ENCODE results near the gene GAB2.

Gene GAB2

DNA sequence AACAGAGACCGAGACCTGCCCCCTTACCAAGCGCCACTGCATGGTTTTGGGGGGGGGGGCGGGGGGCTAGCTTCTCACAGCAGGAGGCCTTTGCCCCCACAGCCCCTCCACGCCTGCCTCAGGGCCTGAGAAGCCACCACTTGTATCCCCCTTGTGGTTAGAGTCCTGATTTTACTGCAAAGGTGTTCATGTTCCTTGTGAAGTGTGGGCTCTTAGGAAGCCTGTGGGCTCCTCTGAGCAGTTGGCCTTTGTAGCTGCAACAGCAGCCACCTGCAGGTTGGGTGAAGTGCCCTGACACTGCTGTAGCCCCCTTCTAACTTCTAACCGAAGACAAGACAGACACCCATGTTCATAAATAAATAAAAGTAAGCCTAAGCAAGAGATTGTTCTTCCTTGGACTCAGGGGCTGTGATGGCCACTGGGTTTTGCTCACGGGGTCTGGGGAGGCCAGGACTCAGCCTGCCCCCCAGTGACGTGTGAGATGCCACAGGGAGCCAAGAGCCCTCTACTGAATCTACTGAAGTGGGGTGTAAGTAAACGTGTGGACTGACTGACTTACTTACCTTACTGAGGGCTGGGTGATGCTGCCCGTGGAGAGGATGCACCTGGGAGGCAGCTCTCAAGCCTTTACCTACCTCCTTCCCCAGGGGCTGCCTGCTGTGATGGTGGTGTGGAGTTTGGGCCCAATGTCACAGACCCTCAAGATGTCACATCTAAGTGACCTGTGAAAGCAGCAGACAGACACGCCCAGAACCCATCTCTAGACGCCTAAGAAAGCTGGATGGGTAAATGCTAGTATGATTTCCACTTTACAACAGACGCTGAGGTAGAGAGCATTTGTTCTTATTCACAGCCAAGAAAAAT is 203.1 kb downstream of the GAB2 start:
- peak; percentile 61 for ATAC-seq (ENCODE audit: insufficient read depth, low read depth)
- Histone ChIP-seq H3K27me3 (ENCODE audit: insufficient read depth, low read length, poor library complexity) (no peaks in the 10 kb centered on the region), H3K36me3 (ENCODE audit: insufficient read depth, low read length) (peaks cover 76% of the 10 kb centered on the region), H3K9ac (ENCODE audit: low read depth, low read length) (no peak overlapping the region), H3K4me2 (ENCODE audit: insufficient read depth, low read length) (no peak overlapping the region), H3K4me1 (ENCODE audit: insufficient read depth, low read length) (peaks cover 20% of the 10 kb centered on the region), H3K4me3 (ENCODE audit: low read depth in 1 of 2, low read length in 2 of 2) (no peak overlapping the region), H3K79me2 (ENCODE audit: insufficient read depth, low read length) (peaks cover 3% of the 10 kb centered on the region; the same call in 1 of the 2 replicates), H2AFZ (ENCODE audit: low read depth, low read length) (no peak overlapping the region), H4K20me1 (ENCODE audit: insufficient read depth, low read length) (0 out of 2 replicates have a peak, but pooled peaks cover 4% of the 10 kb centered on the region), H3K9me3 (ENCODE audit: insufficient read depth, low read length, severe bottlenecking) (no peaks in the 10 kb centered on the region), H3K27ac (ENCODE audit: low read length) (peak overlapping the region; percentile 40; the same call in 1 of the 2 replicates)
- no peak for TF ChIP-seq EZH2 (IDR thresholded peaks at IDR 0.05; ENCODE audit: borderline replicate concordance, low read depth, low read length, severe bottlenecking)
- TF ChIP-seq, protein P1, sequence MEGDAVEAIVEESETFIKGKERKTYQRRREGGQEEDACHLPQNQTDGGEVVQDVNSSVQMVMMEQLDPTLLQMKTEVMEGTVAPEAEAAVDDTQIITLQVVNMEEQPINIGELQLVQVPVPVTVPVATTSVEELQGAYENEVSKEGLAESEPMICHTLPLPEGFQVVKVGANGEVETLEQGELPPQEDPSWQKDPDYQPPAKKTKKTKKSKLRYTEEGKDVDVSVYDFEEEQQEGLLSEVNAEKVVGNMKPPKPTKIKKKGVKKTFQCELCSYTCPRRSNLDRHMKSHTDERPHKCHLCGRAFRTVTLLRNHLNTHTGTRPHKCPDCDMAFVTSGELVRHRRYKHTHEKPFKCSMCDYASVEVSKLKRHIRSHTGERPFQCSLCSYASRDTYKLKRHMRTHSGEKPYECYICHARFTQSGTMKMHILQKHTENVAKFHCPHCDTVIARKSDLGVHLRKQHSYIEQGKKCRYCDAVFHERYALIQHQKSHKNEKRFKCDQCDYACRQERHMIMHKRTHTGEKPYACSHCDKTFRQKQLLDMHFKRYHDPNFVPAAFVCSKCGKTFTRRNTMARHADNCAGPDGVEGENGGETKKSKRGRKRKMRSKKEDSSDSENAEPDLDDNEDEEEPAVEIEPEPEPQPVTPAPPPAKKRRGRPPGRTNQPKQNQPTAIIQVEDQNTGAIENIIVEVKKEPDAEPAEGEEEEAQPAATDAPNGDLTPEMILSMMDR (IDR thresholded peaks at IDR 0.05; ENCODE audit: borderline replicate concordance, extremely low read depth, low read length, poor library complexity, severe bottlenecking), result no peak
- peak; percentile 55 for DNase-seq

DNA sequence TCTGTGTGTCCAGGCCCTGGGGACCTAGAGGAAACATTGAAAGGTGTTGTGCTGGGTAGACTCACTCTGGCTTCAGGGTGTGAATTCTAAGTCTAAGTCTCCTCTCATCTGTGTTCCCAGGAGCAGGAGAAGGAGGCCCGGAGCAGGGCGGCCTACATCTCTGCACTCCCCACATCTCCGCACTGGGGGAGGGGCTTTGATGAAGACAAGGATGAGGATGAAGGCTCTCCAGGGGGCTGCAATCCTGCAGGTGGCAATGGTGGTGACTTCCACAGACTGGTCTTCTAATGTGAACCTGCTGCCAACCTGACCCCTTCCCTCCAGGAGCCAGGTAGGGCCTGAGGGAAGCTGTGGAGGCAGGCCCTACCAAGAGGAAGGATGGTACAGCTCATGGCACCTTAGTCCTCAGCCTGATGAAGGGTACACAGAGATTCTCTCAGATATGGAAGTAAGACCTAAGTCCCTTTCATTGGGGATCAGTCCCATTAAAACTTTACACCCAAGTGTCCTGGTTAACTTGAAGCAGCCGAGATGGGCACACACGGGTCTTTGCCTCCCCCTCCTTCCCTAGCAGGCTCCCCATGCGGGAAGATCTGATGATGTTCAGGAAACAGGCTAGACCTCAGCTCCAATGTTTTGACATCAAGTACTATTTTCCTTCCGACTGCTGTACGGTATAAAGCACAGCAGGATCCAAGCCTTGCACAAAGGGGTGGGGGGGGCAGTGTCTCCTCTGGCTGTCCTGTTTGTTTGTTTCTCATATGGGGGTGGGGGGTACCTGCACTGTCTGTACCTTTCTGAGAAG is 203.9 kb downstream of the GAB2 start:
- peaks cover 70% of the 10 kb centered on the region for H3K36me3 ChIP-seq (ENCODE audit: insufficient read depth, low read length)
- no peak for DNase-seq
- no peak overlapping the region for H3K4me2 ChIP-seq (ENCODE audit: insufficient read depth, low read length)

DNA sequence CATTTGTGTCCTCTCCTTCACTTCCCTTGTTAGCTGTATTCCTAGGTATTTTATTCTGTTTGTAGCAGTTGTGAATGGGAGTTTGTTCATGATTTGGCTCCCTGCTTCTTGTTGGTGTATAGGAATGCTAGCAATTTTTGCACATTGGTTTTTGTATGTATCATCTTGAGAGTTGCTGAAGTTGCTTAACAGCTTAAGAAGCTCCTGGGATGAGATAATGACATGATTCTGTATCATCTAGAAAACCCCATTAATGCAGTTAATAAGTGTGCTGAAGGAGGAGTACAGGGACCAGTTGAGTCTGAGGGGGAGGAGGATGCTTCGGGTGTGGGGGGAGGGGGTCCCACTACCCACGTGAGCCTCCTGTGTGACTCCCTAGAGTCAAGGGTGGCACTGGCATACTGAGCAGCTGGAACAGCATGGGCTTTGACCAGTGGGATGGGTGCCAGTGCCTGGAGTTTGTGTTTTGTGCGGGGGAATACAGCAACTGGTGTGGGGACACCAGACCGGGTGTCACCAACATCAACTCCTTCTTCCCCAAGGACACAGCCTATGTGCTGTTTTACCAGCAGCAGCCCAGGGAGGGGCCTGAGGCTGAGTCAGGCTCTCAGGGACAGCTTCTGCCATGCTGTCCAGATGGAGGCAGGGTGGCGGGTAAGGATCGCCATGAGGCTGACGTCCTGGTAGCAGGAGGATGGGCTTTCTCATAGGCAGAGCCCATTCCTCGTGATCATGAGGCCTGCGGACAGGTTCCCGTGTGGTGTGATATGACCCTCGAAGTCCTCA is 204.8 kb downstream of the GAB2 start:
- no peak for TF ChIP-seq EZH2 (IDR thresholded peaks at IDR 0.05; ENCODE audit: borderline replicate concordance, low read depth, low read length, severe bottlenecking)
- TF ChIP-seq, protein P1 (IDR thresholded peaks at IDR 0.05; ENCODE audit: borderline replicate concordance, extremely low read depth, low read length, poor library complexity, severe bottlenecking), result no peak
- no peak overlapping the region for H3K9ac ChIP-seq (ENCODE audit: low read depth, low read length)
- peaks cover 3% of the 10 kb centered on the region; the same call in 1 of the 2 replicates for H3K79me2 ChIP-seq (ENCODE audit: insufficient read depth, low read length)
- H3K4me2 ChIP-seq (ENCODE audit: insufficient read depth, low read length), result no peak overlapping the region
- H3K4me1 ChIP-seq (ENCODE audit: insufficient read depth, low read length), result peaks cover 20% of the 10 kb centered on the region
- peak overlapping the region; percentile 36; the same call in 1 of the 2 replicates for H3K27ac ChIP-seq (ENCODE audit: low read length)
- ATAC-seq (ENCODE audit: insufficient read depth, low read depth) (no peak), DNase-seq (no peak)
- no peaks in the 10 kb centered on the region for H3K27me3 ChIP-seq (ENCODE audit: insufficient read depth, low read length, poor library complexity)
- peaks cover 68% of the 10 kb centered on the region for H3K36me3 ChIP-seq (ENCODE audit: insufficient read depth, low read length)
- H3K4me3 ChIP-seq (ENCODE audit: low read depth in 1 of 2, low read length in 2 of 2), result no peak overlapping the region
- H3K9me3 ChIP-seq (ENCODE audit: insufficient read depth, low read length, severe bottlenecking), result no peaks in the 10 kb centered on the region
- H4K20me1 ChIP-seq (ENCODE audit: insufficient read depth, low read length), result 0 out of 2 replicates have a peak, but pooled peaks cover 4% of the 10 kb centered on the region
- no peak overlapping the region for H2AFZ ChIP-seq (ENCODE audit: low read depth, low read length)

More for the DNA sequence above, 203.9 kb downstream of the GAB2 start:
- no peaks in the 10 kb centered on the region for H3K9me3 ChIP-seq (ENCODE audit: insufficient read depth, low read length, severe bottlenecking)
- no peaks in the 10 kb centered on the region for H3K27me3 ChIP-seq (ENCODE audit: insufficient read depth, low read length, poor library complexity)
- H3K4me1 ChIP-seq (ENCODE audit: insufficient read depth, low read length), result peaks cover 20% of the 10 kb centered on the region
- peak overlapping the region; percentile 36 for H3K27ac ChIP-seq (ENCODE audit: low read length)
- ATAC-seq (ENCODE audit: insufficient read depth, low read depth), result no peak
- no peak overlapping the region for H3K9ac ChIP-seq (ENCODE audit: low read depth, low read length)
- no peak overlapping the region for H3K4me3 ChIP-seq (ENCODE audit: low read depth in 1 of 2, low read length in 2 of 2)
- H4K20me1 ChIP-seq (ENCODE audit: insufficient read depth, low read length), result 0 out of 2 replicates have a peak, but pooled peaks cover 4% of the 10 kb centered on the region
- H3K79me2 ChIP-seq (ENCODE audit: insufficient read depth, low read length), result peaks cover 3% of the 10 kb centered on the region; the same call in 1 of the 2 replicates
- TF ChIP-seq EZH2 (IDR thresholded peaks at IDR 0.05; ENCODE audit: borderline replicate concordance, low read depth, low read length, severe bottlenecking), result no peak
- TF ChIP-seq, protein P1 (IDR thresholded peaks at IDR 0.05; ENCODE audit: borderline replicate concordance, extremely low read depth, low read length, poor library complexity, severe bottlenecking), result no peak
- no peak overlapping the region for H2AFZ ChIP-seq (ENCODE audit: low read depth, low read length)

Data from DND-41 (cell line).